CD4-positive, alpha-beta T cell treated with Interleukin-10 for 1 hour (primary cell): ENCODE data around the gene FAM90A26.
A peak's percentile ranks its signal among the peaks of the same experiment; 100 is the strongest.
"Not testable (repeated sequence)": the region's sequence is repeated elsewhere in the genome, so short reads cannot be mapped to it uniquely, and the experiment has no call there.

Source experiments
- DNase-seq: peaks from one replicate; pipeline ENCODE4 v3.0.0-alpha.2; 2020

Gene FAM90A26

DNA sequence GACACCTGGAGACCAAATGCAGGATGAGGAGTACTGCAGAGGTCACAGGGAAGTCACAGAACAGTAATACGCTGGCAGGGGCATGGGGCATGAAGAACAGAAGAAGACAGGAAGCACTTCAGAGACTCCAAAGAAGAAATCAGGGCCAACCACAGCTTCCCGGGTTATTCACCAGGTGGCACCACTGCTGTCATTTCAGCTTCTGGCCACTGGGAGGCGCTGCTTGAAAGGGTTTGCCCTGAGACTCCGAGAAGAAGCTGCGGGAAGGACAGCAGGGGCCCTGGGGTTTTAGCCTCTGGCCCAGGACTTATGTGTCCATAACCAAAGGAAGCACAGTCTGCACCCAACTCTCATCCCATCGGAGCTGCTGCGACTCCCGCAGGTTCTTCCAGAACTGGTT lies 4.2 kb upstream of the FAM90A26 start:
- DNase-seq: peak; percentile 65

GRCh38 chr4:9210357-9210756 lies 40.1 kb downstream of the FAM90A26 start, which contains the start of gene USP17L10:
USP17L10 (plus strand) TSS chr4:9210657; CDS start chr4:9210657, 0 bp downstream.
- DNase-seq: not testable (repeated sequence)

- DNase-seq: not testable (repeated sequence)
These were observed 44.5 kb downstream of the FAM90A26 start for GRCh38 chr4:9214701-9215100.

GRCh38 chr4:9215105-9215504 lies 44.9 kb downstream of the FAM90A26 start, which contains the start of gene USP17L11:
USP17L11 (plus strand) TSS chr4:9215405; CDS start chr4:9215405, 0 bp downstream.
- not testable (repeated sequence) for DNase-seq

GRCh38 chr4:9219852-9220251 lies 49.6 kb downstream of the FAM90A26 start, which contains the start of gene USP17L12:
USP17L12 (plus strand) TSS chr4:9220152; CDS start chr4:9220152, 0 bp downstream.
- not testable (repeated sequence) for DNase-seq

DNA sequence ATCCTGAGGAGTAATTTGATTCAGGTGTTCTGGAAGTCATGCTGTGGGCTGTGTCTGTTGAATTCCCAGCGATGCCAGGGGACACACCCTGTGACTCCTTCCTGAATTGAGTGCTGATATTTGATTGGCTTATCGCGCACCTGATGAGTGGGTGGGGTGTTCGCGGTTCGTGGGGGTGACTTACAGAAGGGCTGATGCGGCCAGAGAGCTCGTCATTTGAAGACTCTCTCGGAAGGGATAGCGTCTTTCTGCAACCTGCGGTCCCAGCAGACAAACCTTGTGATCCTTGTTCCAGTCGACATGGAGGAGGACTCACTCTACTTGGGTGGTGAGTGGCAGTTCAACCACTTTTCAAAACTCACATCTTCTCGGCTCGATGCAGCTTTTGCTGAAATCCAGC lies 54.4 kb downstream of the FAM90A26 start, which contains the start of gene USP17L13:
Gene USP17L13, plus strand, starts transcription at position 301 of the 400 bp plus-strand sequence. Its CDS starts 0 bp downstream, at position 301.
- not testable (repeated sequence) for DNase-seq
